ENCODE results near the gene SLC22A15. TPM values are rescaled to one million over a fixed set of nuclear protein-coding genes. Genes with fewer than 3 reads are reported as not detected.

SLC22A15 gene
- polyA plus RNA-seq, 2 of the 4 experiments (the other 2 are of a cell fraction), result 0.81 to 2.5 TPM

- no peaks in the 10 kb centered on the region for H3K4me1 ChIP-seq
- no peaks in the 10 kb centered on the region for H3K9me3 ChIP-seq
- ATAC-seq (no peak), DNase-seq (ENCODE audit: low read depth in 1 of 2, low spot score in 1 of 2) (no peak), FAIRE-seq (no peak)
- CTCF ChIA-PET, result no interaction called here
- TF ChIP-seq ELK1 (IDR thresholded peaks at IDR 0.05; ENCODE audit: low read depth, low read length) (no peak), SMC3 (IDR thresholded peaks at IDR 0.05) (no peak), HOXA7 (CRISPR knock-in tag; IDR thresholded peaks at IDR 0.05) (no peak), KDM1A (IDR thresholded peaks at IDR 0.05; ENCODE audit: low read depth) (no peak), HES2 (IDR thresholded peaks at IDR 0.05) (no peak), JUNB (IDR thresholded peaks at IDR 0.05) (no peak), HEYL (CRISPR knock-in tag; IDR thresholded peaks at IDR 0.05) (no peak), PBX3 (IDR thresholded peaks at IDR 0.05) (no peak), BHLHE40 (IDR thresholded peaks at IDR 0.05; ENCODE audit: low read depth, low read length) (no peak), GATA3 (IDR thresholded peaks at IDR 0.05; ENCODE audit: borderline replicate concordance) (no peak), MAZ (IDR thresholded peaks at IDR 0.05; ENCODE audit: borderline replicate concordance, low read depth, low read length) (no peak), ZNF302 (CRISPR knock-in tag; IDR thresholded peaks at IDR 0.05) (no peak), SREBF2 (IDR thresholded peaks at IDR 0.05) (no peak), CBX8 (IDR thresholded peaks at IDR 0.05) (no peak), HMGXB4 (CRISPR knock-in tag; IDR thresholded peaks at IDR 0.05; ENCODE audit: borderline replicate concordance) (no peak), ZFP36 (IDR thresholded peaks at IDR 0.05; ENCODE audit: borderline replicate concordance, partially characterized antibody) (no peak)
- H3K4me3 ChIP-seq, result no peak overlapping the region
- no peak overlapping the region for H3K27ac ChIP-seq
- WGBS (ENCODE audit: missing lambda C conversion rate), result 56% methylated on average over 1 of the region's 1 CpG
- POLR2A ChIA-PET, result no interaction called here
- no peak overlapping the region for H3K4me2 ChIP-seq
Observed at GRCh38 chr1:115988953-115989352, 12.6 kb downstream of the SLC22A15 start.

GRCh38 chr1:115989699-115990098 is 13.4 kb downstream of the SLC22A15 start:
- Histone ChIP-seq H3K27ac (no peak overlapping the region), H3K4me3 (no peak overlapping the region), H3K4me2 (no peak overlapping the region), H3K4me1 (no peaks in the 10 kb centered on the region), H3K9me3 (no peaks in the 10 kb centered on the region)
- TF ChIP-seq BHLHE40 (IDR thresholded peaks at IDR 0.05; ENCODE audit: low read depth, low read length) (no peak), ZSCAN20 (CRISPR knock-in tag; IDR thresholded peaks at IDR 0.05) (no peak), RFX5 (IDR thresholded peaks at IDR 0.05) (no peak), MAFK (IDR thresholded peaks at IDR 0.05; ENCODE audit: partially characterized antibody) (no peak), CBX8 (IDR thresholded peaks at IDR 0.05) (no peak), RNF2 (IDR thresholded peaks at IDR 0.05; ENCODE audit: borderline replicate concordance, low read depth) (no peak), ZFP36 (IDR thresholded peaks at IDR 0.05; ENCODE audit: borderline replicate concordance, partially characterized antibody) (no peak), HDAC2 (IDR thresholded peaks at IDR 0.05) (no peak), EHMT2 (IDR thresholded peaks at IDR 0.05; ENCODE audit: low read depth) (no peak), MAX (IDR thresholded peaks at IDR 0.05) (no peak), HES2 (IDR thresholded peaks at IDR 0.05) (no peak), EP300 (IDR thresholded peaks at IDR 0.05) (no peak), ATOH8 (CRISPR knock-in tag; IDR thresholded peaks at IDR 0.05; ENCODE audit: low read depth) (no peak), RAD21 (conservative IDR thresholded peaks at IDR 0.05 in 1 of 2, IDR thresholded peaks at IDR 0.05 in 1 of 2) (no peak)
- ATAC-seq, result no peak
- no peak for FAIRE-seq
- ChIA-PET POLR2A (no interaction called here), CTCF (interaction anchor here (3.0 kb wide), 1 partner anchor 8 kb away, joined by 12 read pairs; no protein-coding TSS in a partner anchor)
- DNase-seq (ENCODE audit: low read depth in 1 of 2, low spot score in 1 of 2), result no peak
- WGBS (ENCODE audit: missing lambda C conversion rate), result 89% methylated on average over 3 of the region's 3 CpGs

Measured in A549 (cell line).